ENCODE measurements around the gene C1RL.

C1RL gene

GRCh38 chr12:7137908-7138307 is 28.9 kb upstream of the C1RL start:
- Histone ChIP-seq H3K4me1 (ENCODE audit: control insufficient read depth, insufficient read depth, low read length) (no peaks in the 10 kb centered on the region), H3K9ac (ENCODE audit: low read length in 2 of 2) (no peak overlapping the region), H3K36me3 (ENCODE audit: control insufficient read depth in 2 of 2, insufficient read depth in 2 of 2, low read length in 2 of 2) (peaks cover 28% of the 10 kb centered on the region in 2 donors), H3K9me3 (ENCODE audit: control insufficient read depth in 2 of 2, low read length in 2 of 2) (no peaks in the 10 kb centered on the region), H3K27me3 (ENCODE audit: control insufficient read depth in 1 of 2, insufficient read depth in 2 of 2, low read length in 2 of 2) (no peaks in the 10 kb centered on the region), H3K4me3 (ENCODE audit: low read length in 2 of 2) (no peak overlapping the region), H3K27ac (ENCODE audit: low read length) (no peak overlapping the region)

GRCh38 chr12:7136676-7137075 is 27.7 kb upstream of the C1RL start:
- H3K9me3 ChIP-seq (ENCODE audit: control insufficient read depth in 2 of 2, low read length in 2 of 2) = no peaks in the 10 kb centered on the region
- no peaks in the 10 kb centered on the region for H3K27me3 ChIP-seq (ENCODE audit: control insufficient read depth in 1 of 2, insufficient read depth in 2 of 2, low read length in 2 of 2)
- peaks cover 23 to 25% of the 10 kb centered on the region in 2 donors for H3K36me3 ChIP-seq (ENCODE audit: control insufficient read depth in 2 of 2, insufficient read depth in 2 of 2, low read length in 2 of 2)
- H3K27ac ChIP-seq (ENCODE audit: low read length) = no peak overlapping the region
- no peak overlapping the region for H3K9ac ChIP-seq (ENCODE audit: low read length in 2 of 2)
- H3K4me3 ChIP-seq (ENCODE audit: low read length in 2 of 2) = no peak overlapping the region
- H3K4me1 ChIP-seq (ENCODE audit: control insufficient read depth, insufficient read depth, low read length) = no peaks in the 10 kb centered on the region

GRCh38 chr12:7136071-7136470 is 27.1 kb upstream of the C1RL start:
- Histone ChIP-seq H3K9me3 (ENCODE audit: control insufficient read depth in 2 of 2, low read length in 2 of 2) (no peaks in the 10 kb centered on the region), H3K27ac (ENCODE audit: low read length) (no peak overlapping the region), H3K9ac (ENCODE audit: low read length in 2 of 2) (no peak overlapping the region), H3K4me1 (ENCODE audit: control insufficient read depth, insufficient read depth, low read length) (peaks cover 5% of the 10 kb centered on the region), H3K36me3 (ENCODE audit: control insufficient read depth in 2 of 2, insufficient read depth in 2 of 2, low read length in 2 of 2) (peaks cover 20 to 21% of the 10 kb centered on the region in 2 donors), H3K27me3 (ENCODE audit: control insufficient read depth in 1 of 2, insufficient read depth in 2 of 2, low read length in 2 of 2) (no peaks in the 10 kb centered on the region), H3K4me3 (ENCODE audit: low read length in 2 of 2) (no peak overlapping the region)

GRCh38 chr12:7134396-7135166 is 25.6 kb upstream of the C1RL start:
- H3K4me1 ChIP-seq (ENCODE audit: control insufficient read depth, insufficient read depth, low read length) = peaks cover 15% of the 10 kb centered on the region
- H3K27me3 ChIP-seq (ENCODE audit: control insufficient read depth in 1 of 2, insufficient read depth in 2 of 2, low read length in 2 of 2) = no peaks in the 10 kb centered on the region
- H3K9ac ChIP-seq (ENCODE audit: low read length in 2 of 2) = no peak overlapping the region
- H3K36me3 ChIP-seq (ENCODE audit: control insufficient read depth in 2 of 2, insufficient read depth in 2 of 2, low read length in 2 of 2) = peaks cover 20 to 21% of the 10 kb centered on the region in 2 donors
- H3K4me3 ChIP-seq (ENCODE audit: low read length in 2 of 2) = no peak overlapping the region
- H3K27ac ChIP-seq (ENCODE audit: low read length) = no peak overlapping the region
- no peaks in the 10 kb centered on the region for H3K9me3 ChIP-seq (ENCODE audit: control insufficient read depth in 2 of 2, low read length in 2 of 2)

- Histone ChIP-seq H3K9ac (ENCODE audit: low read length in 2 of 2) (peak overlapping the region in 1 of 2 donors; percentile 75), H3K9me3 (ENCODE audit: control insufficient read depth in 2 of 2, low read length in 2 of 2) (no peaks in the 10 kb centered on the region), H3K4me3 (ENCODE audit: low read length in 2 of 2) (peak overlapping the region; percentile 86), H3K4me1 (ENCODE audit: control insufficient read depth, insufficient read depth, low read length) (peaks cover 23% of the 10 kb centered on the region), H3K27me3 (ENCODE audit: control insufficient read depth in 1 of 2, insufficient read depth in 2 of 2, low read length in 2 of 2) (no peaks in the 10 kb centered on the region), H3K27ac (ENCODE audit: low read length) (no peak overlapping the region), H3K36me3 (ENCODE audit: control insufficient read depth in 2 of 2, insufficient read depth in 2 of 2, low read length in 2 of 2) (peaks cover 9 to 14% of the 10 kb centered on the region in 2 donors)
Measured at GRCh38 chr12:7131502-7131866, 22.5 kb upstream of the C1RL start.

GRCh38 chr12:7130701-7131501 is 21.9 kb upstream of the C1RL start:
- H3K27ac ChIP-seq (ENCODE audit: low read length) = peak overlapping the region; percentile 46

GRCh38 chr12:7129872-7130691 is 21.1 kb upstream of the C1RL start, which contains the start of gene CLSTN3:
Gene CLSTN3 (plus strand): TSS chr12:7130371. CDS start chr12:7130649, 278 bp downstream.
- H3K9me3 ChIP-seq (ENCODE audit: control insufficient read depth in 2 of 2, low read length in 2 of 2) = no peaks in the 10 kb centered on the region
- peak within 1 kb of the TSS; percentile 75 for H3K9ac ChIP-seq (ENCODE audit: low read length in 2 of 2)
- H3K4me3 ChIP-seq (ENCODE audit: low read length in 2 of 2) = peak within 1 kb of the TSS; percentile 86
- H3K4me1 ChIP-seq (ENCODE audit: control insufficient read depth, insufficient read depth, low read length) = peaks cover 23% of the 10 kb centered on the region
- peak within 1 kb of the TSS; percentile 46 for H3K27ac ChIP-seq (ENCODE audit: low read length)
- H3K36me3 ChIP-seq (ENCODE audit: control insufficient read depth in 2 of 2, insufficient read depth in 2 of 2, low read length in 2 of 2) = peaks cover 2 to 3% of the 10 kb centered on the region in 2 donors
- no peaks in the 10 kb centered on the region for H3K27me3 ChIP-seq (ENCODE audit: control insufficient read depth in 1 of 2, insufficient read depth in 2 of 2, low read length in 2 of 2)

More at GRCh38 chr12:7130701-7131501, 21.9 kb upstream of the C1RL start:
- peaks cover 5 to 8% of the 10 kb centered on the region in 2 donors for H3K36me3 ChIP-seq (ENCODE audit: control insufficient read depth in 2 of 2, insufficient read depth in 2 of 2, low read length in 2 of 2)
- no peaks in the 10 kb centered on the region for H3K27me3 ChIP-seq (ENCODE audit: control insufficient read depth in 1 of 2, insufficient read depth in 2 of 2, low read length in 2 of 2)
- no peaks in the 10 kb centered on the region for H3K9me3 ChIP-seq (ENCODE audit: control insufficient read depth in 2 of 2, low read length in 2 of 2)
- H3K9ac ChIP-seq (ENCODE audit: low read length in 2 of 2) = peak overlapping the region; percentile 73 to 75
- H3K4me3 ChIP-seq (ENCODE audit: low read length in 2 of 2) = peak overlapping the region; percentile 86
- peaks cover 23% of the 10 kb centered on the region for H3K4me1 ChIP-seq (ENCODE audit: control insufficient read depth, insufficient read depth, low read length)

GRCh38 chr12:7129287-7129871 is 20.4 kb upstream of the C1RL start:
- peaks cover 23% of the 10 kb centered on the region for H3K4me1 ChIP-seq (ENCODE audit: control insufficient read depth, insufficient read depth, low read length)
- no peaks in the 10 kb centered on the region for H3K9me3 ChIP-seq (ENCODE audit: control insufficient read depth in 2 of 2, low read length in 2 of 2)
- peak overlapping the region; percentile 46 for H3K27ac ChIP-seq (ENCODE audit: low read length)
- no peaks in the 10 kb centered on the region for H3K36me3 ChIP-seq (ENCODE audit: control insufficient read depth in 2 of 2, insufficient read depth in 2 of 2, low read length in 2 of 2)
- H3K4me3 ChIP-seq (ENCODE audit: low read length in 2 of 2) = peak overlapping the region; percentile 86
- peak overlapping the region; percentile 75 for H3K9ac ChIP-seq (ENCODE audit: low read length in 2 of 2)
- H3K27me3 ChIP-seq (ENCODE audit: control insufficient read depth in 1 of 2, insufficient read depth in 2 of 2, low read length in 2 of 2) = no peaks in the 10 kb centered on the region

- no peaks in the 10 kb centered on the region for H3K27me3 ChIP-seq (ENCODE audit: control insufficient read depth in 1 of 2, insufficient read depth in 2 of 2, low read length in 2 of 2)
- peaks cover 24% of the 10 kb centered on the region for H3K4me1 ChIP-seq (ENCODE audit: control insufficient read depth, insufficient read depth, low read length)
- peak within 1 kb of the TSS; percentile 46 for H3K27ac ChIP-seq (ENCODE audit: low read length)
- H3K9ac ChIP-seq (ENCODE audit: low read length in 2 of 2) = peak within 1 kb of the TSS; percentile 75
- peak within 1 kb of the TSS; percentile 86 for H3K4me3 ChIP-seq (ENCODE audit: low read length in 2 of 2)
- H3K36me3 ChIP-seq (ENCODE audit: control insufficient read depth in 2 of 2, insufficient read depth in 2 of 2, low read length in 2 of 2) = no peaks in the 10 kb centered on the region
- no peaks in the 10 kb centered on the region for H3K9me3 ChIP-seq (ENCODE audit: control insufficient read depth in 2 of 2, low read length in 2 of 2)
Measured at GRCh38 chr12:7128681-7129286, 19.8 kb upstream of the C1RL start, which contains the start of gene RBP5. Gene RBP5 (minus strand): TSS chr12:7128889. CDS start chr12:7128775, 114 bp downstream.
